Activated CD8-positive, alpha-beta memory T cell treated with anti-CD3 and anti-CD28 coated beads, Interleukin-2, amount 50 U/mL, for 1 hour (primary cell): Measurements from ENCODE around the gene ADAMTS14.

Experiments
- DNase-seq: peaks from one replicate; pipeline ENCODE4 v3.0.0-alpha.2; 2020; ENCODE audit errors: extremely low read depth

Gene ADAMTS14

GRCh38 chr10:70674560-70675495 lies 2.5 kb downstream of the ADAMTS14 start:
- DNase-seq, result no peak

- DNase-seq, result no peak
Observed at GRCh38 chr10:70675496-70676161, 3.3 kb downstream of the ADAMTS14 start.

GRCh38 chr10:70676511-70676910 lies 4.2 kb downstream of the ADAMTS14 start:
- DNase-seq, result no peak

- no peak for DNase-seq
Observed at GRCh38 chr10:70677016-70677415, 4.7 kb downstream of the ADAMTS14 start.

- DNase-seq, result no peak
Observed at GRCh38 chr10:70677620-70678249, 5.4 kb downstream of the ADAMTS14 start.

- DNase-seq, result no peak
Observed at GRCh38 chr10:70678250-70678635, 5.9 kb downstream of the ADAMTS14 start.

GRCh38 chr10:70678757-70679489 lies 6.6 kb downstream of the ADAMTS14 start:
- DNase-seq, result no peak

GRCh38 chr10:70679498-70679897 lies 7.2 kb downstream of the ADAMTS14 start:
- no peak for DNase-seq

GRCh38 chr10:70680899-70681730 lies 8.8 kb downstream of the ADAMTS14 start:
- DNase-seq, result no peak

GRCh38 chr10:70681731-70682005 lies 9.4 kb downstream of the ADAMTS14 start:
- DNase-seq, result no peak

GRCh38 chr10:70682920-70683600 lies 10.8 kb downstream of the ADAMTS14 start:
- DNase-seq, result no peak

- DNase-seq, result no peak
Observed at GRCh38 chr10:70683601-70683934, 11.3 kb downstream of the ADAMTS14 start.

- no peak for DNase-seq
Observed at GRCh38 chr10:70683940-70684339, 11.6 kb downstream of the ADAMTS14 start.

- no peak for DNase-seq
Observed at GRCh38 chr10:70684374-70684773, 12.1 kb downstream of the ADAMTS14 start.

- no peak for DNase-seq
Observed at GRCh38 chr10:70684839-70685454, 12.6 kb downstream of the ADAMTS14 start.

- DNase-seq, result no peak
Observed at GRCh38 chr10:70685455-70685911, 13.2 kb downstream of the ADAMTS14 start.

- DNase-seq, result no peak
Observed at GRCh38 chr10:70688828-70689227, 16.5 kb downstream of the ADAMTS14 start.

GRCh38 chr10:70689661-70690060 lies 17.4 kb downstream of the ADAMTS14 start:
- no peak for DNase-seq

- no peak for DNase-seq
Observed at GRCh38 chr10:70690589-70690988, 18.3 kb downstream of the ADAMTS14 start.

GRCh38 chr10:70691611-70692010 lies 19.3 kb downstream of the ADAMTS14 start:
- DNase-seq, result no peak
